ENCODE data around the gene ARFGAP2. TPM values are rescaled to one million over a fixed set of nuclear protein-coding genes. Genes with fewer than 3 reads are reported as not detected.

ARFGAP2 gene
- total RNA-seq, 1 donor from 2014 or later: 110 TPM

DNA sequence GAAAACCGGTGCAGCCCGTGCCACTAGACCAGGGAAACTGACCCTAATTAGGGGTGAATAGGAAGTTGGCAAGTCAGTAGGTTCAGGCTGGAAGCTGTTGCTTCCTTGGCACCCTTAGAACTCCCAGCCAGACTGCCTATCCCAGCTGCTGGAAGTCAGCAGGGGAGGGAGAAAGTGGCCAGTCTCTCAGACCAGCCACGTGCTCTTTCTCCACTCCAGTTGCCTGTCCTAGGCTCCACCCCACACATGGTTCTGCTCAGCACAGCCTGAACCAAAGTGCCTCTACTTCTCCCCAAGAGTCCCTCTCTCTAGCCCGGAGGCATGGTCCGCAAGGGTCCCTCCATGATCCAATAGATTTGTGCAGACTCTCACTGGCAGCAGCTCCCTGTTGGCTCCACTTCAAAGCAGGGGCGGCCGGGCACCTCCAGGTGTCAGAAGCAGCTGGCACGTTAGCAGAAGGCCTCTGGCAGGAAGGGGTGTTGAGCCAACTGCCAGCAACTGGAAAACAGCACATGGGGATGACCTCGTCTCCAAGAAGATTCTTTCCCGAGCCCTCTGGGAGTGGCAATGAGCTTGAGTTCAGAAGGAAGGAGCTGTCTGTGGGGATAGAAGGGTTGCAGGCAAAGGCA lies 27.7 kb downstream of the ARFGAP2 start:
- no peak for TF ChIP-seq CTCF (conservative IDR thresholded peaks at IDR 0.05)
- no peak for DNase-seq (ENCODE audit: low read depth, low spot score)
- peaks cover 6% of the 10 kb centered on the region for H3K4me1 Mint-ChIP-seq
- no peak overlapping the region for H3K27ac Mint-ChIP-seq (ENCODE audit: unreplicated experiment)
- no peaks in the 10 kb centered on the region for H3K27me3 Mint-ChIP-seq (ENCODE audit: low read depth)
- H3K4me3 Mint-ChIP-seq: no peak overlapping the region
- H3K36me3 Mint-ChIP-seq (ENCODE audit: low read depth): no peaks in the 10 kb centered on the region
- no peaks in the 10 kb centered on the region for H3K9me3 Mint-ChIP-seq

- peaks cover 5% of the 10 kb centered on the region for H3K4me1 Mint-ChIP-seq
- no peaks in the 10 kb centered on the region for H3K36me3 Mint-ChIP-seq (ENCODE audit: low read depth)
- DNase-seq (ENCODE audit: low read depth, low spot score): no peak
- no peaks in the 10 kb centered on the region for H3K9me3 Mint-ChIP-seq
- H3K4me3 Mint-ChIP-seq: no peak overlapping the region
- H3K27me3 Mint-ChIP-seq (ENCODE audit: low read depth): no peaks in the 10 kb centered on the region
- TF ChIP-seq CTCF (conservative IDR thresholded peaks at IDR 0.05): no peak
- H3K27ac Mint-ChIP-seq (ENCODE audit: unreplicated experiment): no peak overlapping the region
These were observed 28.4 kb downstream of the ARFGAP2 start for GRCh38 chr11:47148270-47148669.

DNA sequence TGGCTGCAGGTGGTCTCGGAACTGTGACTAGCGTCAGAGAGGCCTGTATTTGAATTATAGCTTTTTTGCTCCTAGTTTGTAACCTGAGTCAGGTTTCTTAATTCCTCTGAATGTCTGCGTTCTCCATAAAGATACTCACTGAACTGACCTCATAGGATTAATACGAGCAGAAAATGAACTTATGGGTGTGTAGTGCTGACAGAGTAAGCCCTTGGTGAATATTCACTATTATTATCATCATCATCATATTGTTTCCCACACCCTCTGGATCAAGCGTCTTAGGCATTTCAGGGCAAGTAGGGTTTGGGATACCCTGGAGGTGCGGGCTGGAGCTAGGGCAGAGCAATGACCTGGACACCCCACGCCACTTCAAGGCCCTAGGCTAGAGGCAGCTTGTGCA lies 29.0 kb downstream of the ARFGAP2 start:
- no peaks in the 10 kb centered on the region for H3K27me3 Mint-ChIP-seq (ENCODE audit: low read depth)
- no peak for TF ChIP-seq CTCF (conservative IDR thresholded peaks at IDR 0.05)
- no peak overlapping the region for H3K27ac Mint-ChIP-seq (ENCODE audit: unreplicated experiment)
- no peaks in the 10 kb centered on the region for H3K4me1 Mint-ChIP-seq
- no peak for DNase-seq (ENCODE audit: low read depth, low spot score)
- H3K9me3 Mint-ChIP-seq: no peaks in the 10 kb centered on the region
- H3K4me3 Mint-ChIP-seq: no peak overlapping the region
- H3K36me3 Mint-ChIP-seq (ENCODE audit: low read depth): no peaks in the 10 kb centered on the region

GRCh38 chr11:47147250-47147649 lies 29.4 kb downstream of the ARFGAP2 start:
- no peaks in the 10 kb centered on the region for H3K9me3 Mint-ChIP-seq
- no peaks in the 10 kb centered on the region for H3K4me1 Mint-ChIP-seq
- TF ChIP-seq CTCF (conservative IDR thresholded peaks at IDR 0.05): no peak
- no peak for DNase-seq (ENCODE audit: low read depth, low spot score)
- H3K4me3 Mint-ChIP-seq: no peak overlapping the region
- H3K27ac Mint-ChIP-seq (ENCODE audit: unreplicated experiment): no peak overlapping the region
- no peaks in the 10 kb centered on the region for H3K36me3 Mint-ChIP-seq (ENCODE audit: low read depth)
- no peaks in the 10 kb centered on the region for H3K27me3 Mint-ChIP-seq (ENCODE audit: low read depth)

GRCh38 chr11:47144541-47144940 lies 32.1 kb downstream of the ARFGAP2 start:
- no peak for TF ChIP-seq CTCF (conservative IDR thresholded peaks at IDR 0.05)
- H3K27ac Mint-ChIP-seq (ENCODE audit: unreplicated experiment): no peak overlapping the region
- no peaks in the 10 kb centered on the region for H3K9me3 Mint-ChIP-seq
- H3K4me1 Mint-ChIP-seq: no peaks in the 10 kb centered on the region
- H3K36me3 Mint-ChIP-seq (ENCODE audit: low read depth): no peaks in the 10 kb centered on the region
- H3K27me3 Mint-ChIP-seq (ENCODE audit: low read depth): no peaks in the 10 kb centered on the region
- DNase-seq (ENCODE audit: low read depth, low spot score): no peak
- H3K4me3 Mint-ChIP-seq: no peak overlapping the region
